ENCODE results near the gene PTPRT. TPM values are rescaled to one million over a fixed set of nuclear protein-coding genes. Genes with fewer than 3 reads are reported as not detected.

PTPRT gene
- total RNA-seq, 1 donor from 2014 or later = not detected

- no peak for DNase-seq (ENCODE audit: low spot score)
These were observed 345.0 kb downstream of the PTPRT start for GRCh38 chr20:42844751-42845150.

DNA sequence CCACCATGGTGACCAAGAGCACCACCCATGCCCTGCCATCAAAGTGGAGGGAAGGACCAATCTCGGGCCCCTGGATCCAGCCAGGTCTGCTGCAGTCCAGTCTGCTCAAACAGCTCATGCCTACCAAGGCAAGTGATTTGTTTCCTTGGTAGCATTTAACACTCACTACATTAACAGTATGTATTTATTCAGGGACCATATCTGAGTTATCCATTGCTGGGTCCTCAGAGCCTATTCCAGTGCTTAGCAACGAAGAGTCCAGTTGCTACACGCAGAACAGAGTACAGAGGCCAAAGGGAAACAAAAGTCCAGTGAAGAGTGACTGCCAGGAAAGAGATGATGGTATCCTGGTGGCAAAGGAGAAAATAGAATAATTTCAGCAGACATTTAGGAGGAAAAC, 352.2 kb downstream of the PTPRT start:
- no peak for DNase-seq (ENCODE audit: low spot score)

DNA sequence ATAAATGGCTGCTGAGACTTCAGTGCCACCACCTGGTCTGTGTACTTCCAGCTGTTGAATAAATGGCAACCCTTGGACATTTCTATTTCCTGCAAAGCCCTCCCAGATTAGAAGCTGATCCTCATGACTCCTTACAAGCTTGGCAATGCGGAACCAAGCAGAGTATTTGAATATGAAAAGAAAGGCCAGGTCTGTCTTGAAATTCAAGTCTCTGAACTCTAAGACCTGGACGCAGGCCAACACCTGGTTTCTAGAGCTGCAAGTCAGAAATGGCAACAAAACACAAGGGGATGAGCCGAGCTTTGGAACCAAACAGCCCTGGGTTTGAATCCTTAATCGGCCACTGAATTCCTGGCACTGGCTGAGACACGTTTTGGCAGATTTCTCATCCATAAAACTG, 353.4 kb downstream of the PTPRT start:
- DNase-seq (ENCODE audit: low spot score) = no peak

DNA sequence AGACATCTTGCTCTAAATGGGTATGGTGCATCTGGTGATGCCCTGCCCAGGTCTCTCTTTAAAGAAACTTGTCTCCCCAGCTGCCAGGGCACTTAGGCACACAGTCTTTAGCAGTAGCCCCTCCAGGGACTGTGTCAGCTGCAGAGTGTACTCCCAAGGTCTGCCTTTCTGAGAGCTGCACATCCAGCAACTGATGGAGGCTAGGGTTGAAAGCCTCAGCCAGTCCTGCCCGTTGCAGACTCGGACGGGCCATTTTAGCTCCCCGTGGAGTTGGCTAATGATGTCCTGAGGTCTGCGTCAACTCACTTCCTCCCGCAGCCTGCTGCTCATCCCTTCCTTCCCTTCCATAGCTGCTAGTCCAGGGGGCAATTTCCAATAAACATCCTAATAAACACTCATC, 381.8 kb downstream of the PTPRT start:
- DNase-seq (ENCODE audit: low spot score) = no peak

GRCh38 chr20:42795111-42795695, 394.5 kb downstream of the PTPRT start:
- no peak for DNase-seq (ENCODE audit: low spot score)

- no peak for DNase-seq (ENCODE audit: low spot score)
These were observed 397.7 kb downstream of the PTPRT start for GRCh38 chr20:42792052-42792451.

- DNase-seq (ENCODE audit: low spot score) = no peak
These were observed 399.6 kb downstream of the PTPRT start for GRCh38 chr20:42790111-42790510.

DNA sequence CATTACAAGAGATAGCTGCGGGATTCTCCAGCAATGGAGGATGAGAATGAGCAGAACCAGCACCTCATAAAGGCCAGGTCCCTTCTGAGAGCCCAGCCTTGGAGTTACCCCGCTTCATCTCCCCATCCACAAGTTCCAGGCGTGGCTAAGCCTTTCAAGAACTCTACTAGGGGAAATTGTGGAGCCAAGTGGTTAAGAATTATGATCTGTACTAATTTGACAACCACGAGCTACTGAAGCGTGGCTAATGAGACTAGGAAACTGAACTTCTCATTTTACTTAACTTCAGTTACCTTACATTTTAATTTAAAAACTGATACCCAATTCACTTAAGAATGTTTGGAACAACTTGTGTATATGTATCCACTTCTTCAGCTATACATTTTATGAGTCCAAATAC, 401.0 kb downstream of the PTPRT start:
- no peak for DNase-seq (ENCODE audit: low spot score)

GRCh38 chr20:42785041-42785440, 404.7 kb downstream of the PTPRT start:
- DNase-seq (ENCODE audit: low spot score) = no peak

DNA sequence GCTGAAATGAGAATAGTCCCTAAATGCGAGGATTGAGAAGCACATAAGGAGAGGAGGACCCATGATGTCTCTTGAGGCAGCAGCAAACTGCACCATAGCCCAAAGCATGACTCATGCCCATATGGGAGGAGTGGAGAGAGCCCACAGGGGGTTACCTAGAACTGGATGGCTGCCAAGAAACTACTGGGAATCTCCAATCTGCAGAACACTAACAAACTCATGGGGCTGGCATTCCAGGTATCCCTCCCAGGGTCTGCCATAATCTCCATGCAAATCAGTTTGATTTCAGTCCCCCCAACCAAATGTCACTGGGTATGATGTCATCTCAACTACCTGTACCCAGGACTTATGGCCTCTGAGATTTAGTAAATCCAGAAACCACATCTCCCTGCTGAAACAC, 410.5 kb downstream of the PTPRT start:
- no peak for DNase-seq (ENCODE audit: low spot score)

GRCh38 chr20:42775866-42776265, 413.8 kb downstream of the PTPRT start:
- no peak for DNase-seq (ENCODE audit: low spot score)

DNA sequence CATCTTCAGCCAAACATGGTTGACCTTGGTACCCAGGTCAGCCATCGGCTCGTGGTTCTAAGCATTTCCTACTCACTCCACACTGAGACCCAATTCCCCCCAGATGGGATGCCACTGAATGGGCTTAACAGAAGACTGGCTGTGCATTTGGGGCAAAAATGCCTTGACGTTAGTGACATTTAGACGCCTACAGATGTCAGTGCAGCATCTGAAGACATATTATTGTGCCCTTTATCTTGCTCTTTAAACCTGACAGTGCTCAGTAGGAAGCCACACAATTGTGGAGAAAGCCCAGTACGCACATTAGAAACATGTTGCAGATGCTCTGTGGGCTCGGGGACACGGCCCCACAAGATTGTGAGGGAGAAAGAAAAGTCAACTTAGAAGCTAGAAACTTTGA, 414.7 kb downstream of the PTPRT start:
- no peak for DNase-seq (ENCODE audit: low spot score)

- DNase-seq (ENCODE audit: low spot score) = no peak
These were observed 426.7 kb downstream of the PTPRT start for GRCh38 chr20:42763015-42763414.

- no peak for DNase-seq (ENCODE audit: low spot score)
These were observed 432.7 kb downstream of the PTPRT start for GRCh38 chr20:42756991-42757390.

- DNase-seq (ENCODE audit: low spot score) = no peak
These were observed 435.0 kb downstream of the PTPRT start for GRCh38 chr20:42754706-42755105.

DNA sequence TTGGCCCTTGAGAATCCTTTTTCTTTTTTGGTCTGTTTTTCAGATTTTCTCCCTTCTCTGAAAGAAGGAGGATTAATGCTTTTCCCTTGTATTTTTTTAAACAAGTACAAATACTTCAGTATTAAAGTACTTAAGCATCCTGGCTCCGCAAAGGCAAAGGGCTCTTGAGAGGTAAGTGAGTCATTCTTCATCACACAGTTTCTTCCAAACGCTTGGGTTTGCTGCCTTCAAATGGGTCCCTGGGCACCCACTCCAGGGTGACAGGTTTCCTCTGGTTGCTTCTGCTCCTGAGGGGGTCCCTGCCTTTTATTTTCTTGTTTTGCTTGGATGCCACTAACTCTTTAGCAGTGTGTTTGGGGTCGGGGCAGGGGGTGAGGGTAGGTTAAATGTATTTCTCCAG, 437.1 kb downstream of the PTPRT start:
- no peak for DNase-seq (ENCODE audit: low spot score)

DNA sequence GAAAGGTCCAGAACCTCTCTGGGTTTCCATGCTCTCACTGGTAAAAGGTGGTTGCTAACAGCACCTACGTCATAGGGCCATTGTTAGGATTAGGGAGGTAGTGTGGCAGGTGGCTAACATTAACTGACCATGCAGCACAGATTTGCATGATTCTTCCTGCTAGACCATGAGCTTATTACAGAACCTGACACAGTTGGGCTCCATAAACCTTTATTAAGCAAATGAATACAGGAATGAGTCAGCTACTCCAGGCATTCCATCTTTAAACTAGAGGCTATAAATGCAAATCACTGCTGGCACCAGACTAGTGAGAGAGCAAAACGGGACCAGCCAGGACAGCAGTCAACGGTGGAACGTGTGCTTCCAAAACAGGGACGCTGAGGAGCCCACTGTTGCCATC, 440.1 kb downstream of the PTPRT start:
- DNase-seq (ENCODE audit: low spot score) = no peak

DNA sequence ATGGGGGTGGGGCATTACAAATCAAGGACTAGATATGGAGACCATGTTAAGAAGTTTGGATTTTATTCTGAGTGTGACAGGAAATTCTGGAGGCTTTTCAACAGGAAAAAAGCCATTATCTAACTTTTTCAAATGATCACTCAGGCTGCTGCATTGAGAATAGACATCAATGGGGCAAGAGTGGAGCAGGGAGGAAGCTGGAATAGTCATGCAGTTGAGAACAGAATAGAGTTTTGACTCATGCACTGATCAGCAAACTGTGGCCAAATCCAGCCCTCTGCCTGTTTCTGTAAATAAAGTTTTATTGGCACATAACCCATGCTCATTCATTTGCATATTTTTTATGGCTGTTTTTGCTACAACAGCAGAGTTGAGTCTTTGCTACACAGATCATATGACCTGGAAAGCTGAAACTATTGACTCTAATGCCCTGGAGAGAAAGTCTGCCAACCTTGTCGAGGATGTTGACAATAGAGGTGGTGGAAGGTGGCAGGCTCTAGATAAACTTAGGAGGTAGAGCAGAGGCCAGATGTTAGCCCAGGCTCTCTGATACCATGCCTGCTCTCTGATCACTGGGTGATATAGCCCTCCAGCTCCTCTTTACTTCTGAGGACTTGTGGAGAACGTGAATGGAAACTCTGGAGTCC, 441.8 kb downstream of the PTPRT start:
- DNase-seq (ENCODE audit: low spot score) = no peak

GRCh38 chr20:42744756-42745465, 444.8 kb downstream of the PTPRT start:
- DNase-seq (ENCODE audit: low spot score) = no peak

DNA sequence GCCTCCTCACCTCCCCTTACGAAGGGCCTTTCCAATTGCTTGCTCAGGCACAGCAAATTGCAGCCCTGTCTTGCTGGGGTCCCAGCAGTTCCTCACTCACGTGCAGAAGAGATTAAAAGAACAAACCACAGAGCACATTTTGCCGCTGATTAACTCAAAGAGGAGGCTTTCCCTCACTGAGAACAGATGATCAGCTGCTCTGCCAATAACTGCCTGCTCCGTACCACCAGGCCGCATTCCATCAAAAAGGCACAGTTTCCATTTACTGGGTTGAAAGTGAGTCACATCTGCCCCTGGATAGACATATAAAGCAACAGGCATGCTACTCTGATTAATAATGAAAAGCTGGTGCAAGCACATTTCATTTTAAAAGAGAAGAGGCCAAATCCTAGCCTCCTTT, 446.8 kb downstream of the PTPRT start:
- DNase-seq (ENCODE audit: low spot score) = no peak

GRCh38 chr20:42741906-42742305, 447.8 kb downstream of the PTPRT start:
- no peak for DNase-seq (ENCODE audit: low spot score)

DNA sequence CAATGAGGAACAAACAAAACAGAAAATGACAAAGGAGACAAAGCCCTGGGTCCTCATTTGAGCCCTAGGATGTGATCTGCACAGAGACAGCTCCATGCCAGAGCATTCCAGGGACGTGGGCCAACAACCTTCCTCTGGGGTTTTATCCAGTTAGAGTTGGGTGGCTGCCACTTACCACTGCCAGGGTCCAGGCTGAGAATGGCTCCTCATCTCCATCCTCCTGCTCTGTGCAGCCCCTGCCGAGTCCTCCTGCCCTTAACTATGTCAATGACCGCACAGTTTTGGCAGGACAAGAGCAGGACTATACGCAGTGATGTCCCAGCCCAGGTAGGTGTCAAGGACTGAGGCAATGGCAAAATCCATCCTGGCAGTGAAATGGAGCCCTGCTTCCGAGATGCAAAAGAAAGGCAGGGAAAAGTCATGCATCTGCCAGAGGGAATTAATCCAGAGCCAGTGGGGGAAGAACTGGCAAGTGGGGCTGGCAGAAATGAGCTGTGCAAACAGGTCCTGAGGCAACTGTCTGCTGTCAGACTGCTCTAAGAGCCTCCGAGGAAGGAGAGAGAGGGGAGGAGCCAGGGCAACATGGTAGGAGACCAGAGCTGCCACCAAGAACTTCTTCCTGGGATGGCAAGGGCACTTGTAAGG, 449.4 kb downstream of the PTPRT start:
- DNase-seq (ENCODE audit: low spot score) = no peak

All from mesenteric fat pad (tissue), 1 donor.